ENCODE measurements around the gene CFAP54. TPM values are rescaled to one million over a fixed set of nuclear protein-coding genes. Genes with fewer than 3 reads are reported as not detected.
A peak's percentile ranks its signal among the peaks of the same experiment; 100 is the strongest.

The CFAP54 gene
- under 1 TPM; 0.37 to 0.44 TPM for total RNA-seq

GRCh38 chr12:96489392-96490056 is at the start of gene CFAP54:
CFAP54 (plus strand) TSS chr12:96489577; CDS start chr12:96489610, 33 bp downstream.
- Mint-ChIP-seq H3K4me1 (peaks cover 31% of the 10 kb centered on the region), H3K27me3 (no peaks in the 10 kb centered on the region), H3K9me3 (ENCODE audit: low read depth) (no peaks in the 10 kb centered on the region), H3K27ac (peak within 1 kb of the TSS; percentile 66), H3K4me3 (peak within 1 kb of the TSS; percentile 80), H3K36me3 (ENCODE audit: low read depth) (no peaks in the 10 kb centered on the region)
- intact Hi-C loops (cut with DNase I, micrococcal nuclease) = loop anchor here (1.0 to 5.0 kb wide), 10 partner anchors 12 to 454 kb away; partner anchors contain the start of genes LTA4H (in 1 of the 2) and NEDD1 (in 1 of the 2)
- POLR2A ChIA-PET = interaction anchor here (1.0 kb wide), 1 partner anchor 99 kb away, joined by 5 read pairs; no protein-coding TSS in a partner anchor
- DNase-seq (peak; percentile 97), ATAC-seq (peak; percentile 86)
- CTCF ChIA-PET = interaction anchor here (0.7 to 2.5 kb wide), 19 partner anchors 12 to 828 kb away, joined by 3 to 21 read pairs (median 3); partner anchors contain the start of gene CDK17

GRCh38 chr12:96441816-96442215 is 47.6 kb upstream of the CFAP54 start:
- DNase-seq (no peak), ATAC-seq (no peak)

GRCh38 chr12:96442906-96443305 is 46.5 kb upstream of the CFAP54 start:
- Mint-ChIP-seq H3K9me3 (ENCODE audit: low read depth) (no peaks in the 10 kb centered on the region), H3K4me1 (peaks cover 36% of the 10 kb centered on the region), H3K36me3 (ENCODE audit: low read depth) (no peaks in the 10 kb centered on the region), H3K4me3 (no peak overlapping the region), H3K27ac (no peak overlapping the region), H3K27me3 (no peaks in the 10 kb centered on the region)
- DNase-seq = no peak
- no peak for ATAC-seq
- CTCF ChIA-PET = no interaction called here
- intact Hi-C loops (cut with DNase I, micrococcal nuclease) = no loop called here
- POLR2A ChIA-PET = no interaction called here

More at GRCh38 chr12:96441816-96442215, 47.6 kb upstream of the CFAP54 start:
- intact Hi-C loops (cut with DNase I, micrococcal nuclease) = no loop called here
- Mint-ChIP-seq H3K4me3 (no peak overlapping the region), H3K27me3 (no peaks in the 10 kb centered on the region), H3K9me3 (ENCODE audit: low read depth) (no peaks in the 10 kb centered on the region), H3K4me1 (peaks cover 35% of the 10 kb centered on the region), H3K36me3 (ENCODE audit: low read depth) (no peaks in the 10 kb centered on the region), H3K27ac (peak overlapping the region; percentile 48)
- CTCF ChIA-PET = interaction anchor here (0.6 to 0.7 kb wide), 2 partner anchors 43 to 194 kb away, joined by 3 to 4 read pairs; no protein-coding TSS in a partner anchor
- POLR2A ChIA-PET = no interaction called here

- Mint-ChIP-seq H3K36me3 (ENCODE audit: low read depth) (no peaks in the 10 kb centered on the region), H3K27ac (peak overlapping the region; percentile 67), H3K4me3 (no peak overlapping the region), H3K4me1 (peaks cover 39% of the 10 kb centered on the region), H3K9me3 (ENCODE audit: low read depth) (no peaks in the 10 kb centered on the region), H3K27me3 (no peaks in the 10 kb centered on the region)
- intact Hi-C loops (cut with DNase I, micrococcal nuclease) = loop anchor here in 1 of 2 experiments (2.0 kb wide), 1 partner anchor 20 kb away; no protein-coding TSS in a partner anchor
- no peak for DNase-seq
- no peak for ATAC-seq
- CTCF ChIA-PET = interaction anchor here (1.2 to 2.1 kb wide), 4 partner anchors 10 to 96 kb away, joined by 3 to 10 read pairs (median 4); no protein-coding TSS in a partner anchor
- POLR2A ChIA-PET = interaction anchor here (0.6 to 1.7 kb wide), 2 partner anchors 17 to 39 kb away, joined by 5 to 9 read pairs; no protein-coding TSS in a partner anchor
These were observed 45.0 kb upstream of the CFAP54 start for GRCh38 chr12:96444399-96444798.

GRCh38 chr12:96445691-96446583 is 43.4 kb upstream of the CFAP54 start:
- CTCF ChIA-PET = interaction anchor here (0.7 to 3.9 kb wide), 12 partner anchors 8 to 253 kb away, joined by 3 to 39 read pairs (median 3); partner anchors contain the start of genes CDK17 and CFAP54
- Mint-ChIP-seq H3K36me3 (ENCODE audit: low read depth) (no peaks in the 10 kb centered on the region), H3K4me1 (peaks cover 45% of the 10 kb centered on the region)

GRCh38 chr12:96447256-96447655 is 42.1 kb upstream of the CFAP54 start:
- Mint-ChIP-seq H3K4me1 (peaks cover 38% of the 10 kb centered on the region), H3K27ac (no peak overlapping the region), H3K4me3 (no peak overlapping the region), H3K36me3 (ENCODE audit: low read depth) (no peaks in the 10 kb centered on the region), H3K9me3 (ENCODE audit: low read depth) (peaks cover 1% of the 10 kb centered on the region), H3K27me3 (no peaks in the 10 kb centered on the region)
- DNase-seq = no peak
- ChIA-PET CTCF (interaction anchor here (0.7 to 3.9 kb wide), 5 partner anchors 15 to 48 kb away, joined by 3 to 39 read pairs (median 3); partner anchors contain the start of gene CDK17), POLR2A (no interaction called here)
- intact Hi-C loops (cut with DNase I, micrococcal nuclease) = loop anchor here (2.0 to 5.0 kb wide), 3 partner anchors 124 to 400 kb away; no protein-coding TSS in a partner anchor
- no peak for ATAC-seq

More at GRCh38 chr12:96445691-96446583, 43.4 kb upstream of the CFAP54 start:
- intact Hi-C loops (cut with DNase I, micrococcal nuclease) = loop anchor here (1.0 to 5.0 kb wide), 12 partner anchors 12 to 399 kb away; partner anchors contain the start of gene CFAP54 (in 1 of the 2)
- H3K27me3 Mint-ChIP-seq = no peaks in the 10 kb centered on the region
- POLR2A ChIA-PET = interaction anchor here (0.6 to 1.7 kb wide), 7 partner anchors 8 to 250 kb away, joined by 3 to 9 read pairs (median 5); partner anchors contain the start of gene CDK17
- DNase-seq = peak; percentile 64
- ATAC-seq = peak; percentile 98
- no peaks in the 10 kb centered on the region for H3K9me3 Mint-ChIP-seq (ENCODE audit: low read depth)
- H3K4me3 Mint-ChIP-seq = peak overlapping the region; percentile 56
- H3K27ac Mint-ChIP-seq = peak overlapping the region; percentile 96

GRCh38 chr12:96448300-96448699 is 41.1 kb upstream of the CFAP54 start:
- intact Hi-C loops (cut with DNase I, micrococcal nuclease) = loop anchor here in 1 of 2 experiments (5.0 kb wide), 1 partner anchor 251 kb away; no protein-coding TSS in a partner anchor
- H3K9me3 Mint-ChIP-seq (ENCODE audit: low read depth) = peaks cover 1% of the 10 kb centered on the region
- no peaks in the 10 kb centered on the region for H3K27me3 Mint-ChIP-seq
- ChIA-PET POLR2A (interaction anchor here (0.6 to 0.7 kb wide), 2 partner anchors 19 to 37 kb away, joined by 3 to 5 read pairs; no protein-coding TSS in a partner anchor), CTCF (interaction anchor here (0.6 to 3.9 kb wide), 4 partner anchors 9 to 492 kb away, joined by 3 to 39 read pairs (median 3); partner anchors contain the start of gene CDK17)
- H3K27ac Mint-ChIP-seq = peak overlapping the region; percentile 9
- ATAC-seq = no peak
- no peak overlapping the region for H3K4me3 Mint-ChIP-seq
- no peaks in the 10 kb centered on the region for H3K36me3 Mint-ChIP-seq (ENCODE audit: low read depth)
- DNase-seq = no peak
- H3K4me1 Mint-ChIP-seq = peaks cover 33% of the 10 kb centered on the region

GRCh38 chr12:96452261-96452922 is 37.0 kb upstream of the CFAP54 start:
- DNase-seq (no peak), ATAC-seq (no peak)
- H3K27me3 Mint-ChIP-seq = no peaks in the 10 kb centered on the region
- H3K36me3 Mint-ChIP-seq (ENCODE audit: low read depth) = no peaks in the 10 kb centered on the region
- no peak overlapping the region for H3K27ac Mint-ChIP-seq
- CTCF ChIA-PET = interaction anchor here (1.0 kb wide), 1 partner anchor 30 kb away, joined by 3 read pairs; no protein-coding TSS in a partner anchor
- H3K4me3 Mint-ChIP-seq = no peak overlapping the region
- H3K9me3 Mint-ChIP-seq (ENCODE audit: low read depth) = peaks cover 1% of the 10 kb centered on the region
- H3K4me1 Mint-ChIP-seq = peaks cover 16% of the 10 kb centered on the region
- intact Hi-C loops (cut with DNase I, micrococcal nuclease) = no loop called here
- POLR2A ChIA-PET = no interaction called here

- Mint-ChIP-seq H3K9me3 (ENCODE audit: low read depth) (peaks cover 1% of the 10 kb centered on the region), H3K27ac (no peak overlapping the region), H3K27me3 (no peaks in the 10 kb centered on the region), H3K36me3 (ENCODE audit: low read depth) (no peaks in the 10 kb centered on the region), H3K4me3 (no peak overlapping the region), H3K4me1 (peaks cover 13% of the 10 kb centered on the region)
- ChIA-PET CTCF (interaction anchor here (0.7 to 1.4 kb wide), 5 partner anchors 9 to 54 kb away, joined by 3 to 4 read pairs (median 3); no protein-coding TSS in a partner anchor), POLR2A (interaction anchor here (0.6 to 0.7 kb wide), 3 partner anchors 9 to 372 kb away, joined by 3 to 8 read pairs (median 4); no protein-coding TSS in a partner anchor)
- no peak for DNase-seq
- intact Hi-C loops (cut with DNase I, micrococcal nuclease) = no loop called here
- no peak for ATAC-seq
These were observed 35.0 kb upstream of the CFAP54 start for GRCh38 chr12:96454396-96454795.

- ATAC-seq (no peak), DNase-seq (no peak)
- Mint-ChIP-seq H3K4me3 (no peak overlapping the region), H3K27ac (no peak overlapping the region), H3K27me3 (no peaks in the 10 kb centered on the region), H3K9me3 (ENCODE audit: low read depth) (peaks cover 1% of the 10 kb centered on the region), H3K36me3 (ENCODE audit: low read depth) (no peaks in the 10 kb centered on the region), H3K4me1 (peaks cover 7% of the 10 kb centered on the region)
- CTCF ChIA-PET = interaction anchor here (0.6 kb wide), 1 partner anchor 135 kb away, joined by 4 read pairs; no protein-coding TSS in a partner anchor
- intact Hi-C loops (cut with DNase I, micrococcal nuclease) = no loop called here
- POLR2A ChIA-PET = interaction anchor here (0.7 to 1.7 kb wide), 2 partner anchors 10 to 77 kb away, joined by 4 to 9 read pairs; no protein-coding TSS in a partner anchor
These were observed 33.0 kb upstream of the CFAP54 start for GRCh38 chr12:96456265-96456974.
